ENCODE measurements around the gene VIPR2. TPM values are rescaled to one million over a fixed set of nuclear protein-coding genes. Genes with fewer than 3 reads are reported as not detected.

Gene VIPR2
- total and polyA plus RNA-seq, 8 donors: 0.28 to 0.80 (median 0.44) TPM

DNA sequence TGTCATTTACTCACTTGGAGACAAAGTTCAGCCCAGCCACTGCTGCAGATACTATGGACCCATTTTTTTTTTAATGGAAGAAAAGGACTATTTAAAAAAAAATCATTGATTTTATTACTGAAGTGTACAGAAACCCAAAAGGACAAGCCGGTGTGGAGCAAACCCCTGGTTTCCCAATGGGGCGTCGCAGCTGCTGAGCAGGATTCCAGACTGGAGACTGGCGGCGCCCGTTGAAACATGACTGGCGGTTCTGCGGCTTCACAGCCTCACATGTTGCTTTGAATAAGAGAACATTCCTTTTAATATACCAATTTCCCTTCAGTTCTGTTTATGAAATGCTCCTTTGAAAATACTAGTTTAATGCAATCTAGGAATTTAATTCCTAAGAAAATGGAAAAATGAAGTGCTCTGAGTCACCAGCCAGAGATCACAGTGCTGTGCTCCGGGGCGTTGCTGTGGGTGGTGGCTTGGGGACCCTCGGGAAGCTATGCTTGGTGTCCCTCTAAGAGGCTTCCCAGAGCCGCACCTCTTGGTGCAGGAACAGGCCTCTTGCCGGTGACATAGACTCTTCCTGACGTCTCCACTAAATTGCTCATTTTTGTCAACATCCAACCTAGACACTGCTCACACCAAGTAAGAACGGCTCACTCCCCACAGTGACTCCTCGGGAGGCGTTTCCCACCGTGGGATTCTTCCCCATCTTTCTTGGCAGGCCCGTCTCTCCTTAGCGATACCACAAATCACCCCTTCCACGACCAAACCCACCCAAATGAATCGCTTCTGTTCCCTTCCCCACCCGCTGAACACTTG lies 12.0 kb upstream of the VIPR2 start:
- intact Hi-C loops (cut with DNase I): no loop called here
- Histone ChIP-seq H3K27ac (no peak overlapping the region), H3K4me3 (no peak overlapping the region), H3K36me3 (no peaks in the 10 kb centered on the region), H3K4me1 (no peaks in the 10 kb centered on the region), H3K9me3 (no peaks in the 10 kb centered on the region), H3K27me3 (no peaks in the 10 kb centered on the region)
- no peak for DNase-seq
- no peak for ATAC-seq
- TF ChIP-seq, protein P1, sequence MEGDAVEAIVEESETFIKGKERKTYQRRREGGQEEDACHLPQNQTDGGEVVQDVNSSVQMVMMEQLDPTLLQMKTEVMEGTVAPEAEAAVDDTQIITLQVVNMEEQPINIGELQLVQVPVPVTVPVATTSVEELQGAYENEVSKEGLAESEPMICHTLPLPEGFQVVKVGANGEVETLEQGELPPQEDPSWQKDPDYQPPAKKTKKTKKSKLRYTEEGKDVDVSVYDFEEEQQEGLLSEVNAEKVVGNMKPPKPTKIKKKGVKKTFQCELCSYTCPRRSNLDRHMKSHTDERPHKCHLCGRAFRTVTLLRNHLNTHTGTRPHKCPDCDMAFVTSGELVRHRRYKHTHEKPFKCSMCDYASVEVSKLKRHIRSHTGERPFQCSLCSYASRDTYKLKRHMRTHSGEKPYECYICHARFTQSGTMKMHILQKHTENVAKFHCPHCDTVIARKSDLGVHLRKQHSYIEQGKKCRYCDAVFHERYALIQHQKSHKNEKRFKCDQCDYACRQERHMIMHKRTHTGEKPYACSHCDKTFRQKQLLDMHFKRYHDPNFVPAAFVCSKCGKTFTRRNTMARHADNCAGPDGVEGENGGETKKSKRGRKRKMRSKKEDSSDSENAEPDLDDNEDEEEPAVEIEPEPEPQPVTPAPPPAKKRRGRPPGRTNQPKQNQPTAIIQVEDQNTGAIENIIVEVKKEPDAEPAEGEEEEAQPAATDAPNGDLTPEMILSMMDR (IDR thresholded peaks at IDR 0.05): no peak

DNA sequence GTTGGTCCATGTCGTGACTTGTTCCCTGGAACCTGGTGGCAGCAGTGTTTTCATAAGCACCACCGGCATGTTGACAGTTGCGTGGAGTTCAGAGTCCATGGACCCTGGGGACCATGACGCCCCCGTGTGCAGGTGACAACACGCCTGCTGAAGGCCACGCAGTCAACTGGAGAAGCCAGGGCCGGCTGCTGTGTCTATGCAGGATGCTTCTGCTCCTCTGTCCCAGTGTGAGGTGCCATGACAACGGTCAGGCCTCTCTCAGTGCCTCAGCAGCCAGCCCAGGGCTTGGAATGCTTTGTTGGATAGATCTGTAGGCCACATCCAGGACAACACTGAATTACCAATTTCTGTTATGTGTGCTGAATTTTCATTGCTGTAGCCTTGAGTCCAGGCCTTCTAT lies 10.7 kb upstream of the VIPR2 start:
- no peaks in the 10 kb centered on the region for H3K9me3 ChIP-seq
- H3K4me3 ChIP-seq: no peak overlapping the region
- ATAC-seq: no peak
- H3K4me1 ChIP-seq: no peaks in the 10 kb centered on the region
- no peaks in the 10 kb centered on the region for H3K27me3 ChIP-seq
- no peaks in the 10 kb centered on the region for H3K36me3 ChIP-seq
- DNase-seq: no peak
- no peak overlapping the region for H3K27ac ChIP-seq
- intact Hi-C loops (cut with DNase I): no loop called here
- TF ChIP-seq, protein P1 (IDR thresholded peaks at IDR 0.05): no peak

DNA sequence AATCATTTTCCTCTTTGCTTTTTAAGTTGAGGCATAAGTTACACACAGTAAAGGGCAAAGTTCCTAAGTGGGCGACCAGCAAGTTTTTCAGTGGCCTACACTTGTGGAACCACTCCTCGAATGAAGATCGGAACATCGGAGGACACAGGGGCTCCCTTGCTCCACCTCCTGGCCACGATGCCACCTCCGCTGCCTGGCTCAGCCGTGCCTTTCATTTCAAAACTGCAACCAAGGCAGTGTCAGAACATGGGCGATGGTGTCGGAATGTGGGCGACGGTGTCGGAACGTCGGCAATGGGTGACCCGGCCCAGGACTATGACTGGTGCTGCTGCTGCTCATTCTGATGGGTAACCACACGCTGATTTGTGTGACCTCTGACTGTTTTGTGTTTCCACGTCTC lies 9.6 kb upstream of the VIPR2 start:
- intact Hi-C loops (cut with DNase I): no loop called here
- Histone ChIP-seq H3K4me1 (no peaks in the 10 kb centered on the region), H3K27me3 (peaks cover 0 to 7% of the 10 kb centered on the region in 2 donors), H3K4me3 (no peak overlapping the region), H3K36me3 (no peaks in the 10 kb centered on the region), H3K9me3 (no peaks in the 10 kb centered on the region), H3K27ac (no peak overlapping the region)
- no peak for ATAC-seq
- DNase-seq: no peak
- TF ChIP-seq, protein P1 (IDR thresholded peaks at IDR 0.05): no peak

DNA sequence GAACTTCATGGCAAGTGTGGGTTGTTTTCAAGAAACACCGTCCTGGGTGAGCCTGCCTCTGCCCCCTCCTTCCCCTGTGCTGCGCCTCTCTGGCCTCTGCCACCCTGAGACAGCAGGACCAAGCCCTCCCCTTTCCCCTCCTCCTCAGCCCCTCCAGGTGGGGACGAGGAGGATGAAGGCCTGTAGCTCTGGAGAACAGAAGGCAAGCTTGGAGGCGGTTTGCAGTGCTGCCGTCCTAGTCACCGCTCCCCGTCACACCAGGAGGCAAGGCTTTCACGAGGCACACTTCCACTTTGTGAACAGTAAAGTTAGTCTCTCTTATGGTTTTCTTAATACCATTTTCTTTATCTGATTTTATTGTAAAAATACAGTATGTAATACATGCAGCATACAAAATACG lies 8.8 kb upstream of the VIPR2 start:
- Histone ChIP-seq H3K27ac (no peak overlapping the region), H3K4me1 (no peaks in the 10 kb centered on the region), H3K4me3 (no peak overlapping the region), H3K36me3 (no peaks in the 10 kb centered on the region), H3K9me3 (no peaks in the 10 kb centered on the region), H3K27me3 (peaks cover 0 to 7% of the 10 kb centered on the region in 2 donors)
- TF ChIP-seq, protein P1 (IDR thresholded peaks at IDR 0.05): no peak
- DNase-seq (no peak), ATAC-seq (no peak)
- intact Hi-C loops (cut with DNase I): no loop called here

DNA sequence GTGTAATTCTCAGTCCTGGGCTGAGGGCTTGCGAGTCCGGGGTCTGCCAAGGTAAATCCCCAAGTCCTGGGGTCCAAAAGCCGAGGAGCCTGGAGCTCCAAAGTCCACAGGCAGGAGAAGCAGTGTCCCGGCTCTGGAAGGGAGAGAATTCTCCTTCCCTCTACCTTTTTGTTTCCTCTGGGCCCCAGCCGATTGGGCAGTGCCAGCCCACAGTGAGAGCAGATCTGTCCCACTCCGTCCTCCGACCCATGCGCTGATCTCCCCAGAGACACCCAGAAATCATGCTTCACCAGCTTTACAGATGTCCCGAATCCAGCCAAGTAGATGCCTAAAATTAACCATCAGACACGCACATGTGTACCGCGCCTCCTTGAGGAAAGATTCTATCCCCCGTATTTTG lies 8.1 kb upstream of the VIPR2 start:
- H3K4me3 ChIP-seq: no peak overlapping the region
- no peak overlapping the region for H3K27ac ChIP-seq
- no peaks in the 10 kb centered on the region for H3K9me3 ChIP-seq
- intact Hi-C loops (cut with DNase I): no loop called here
- TF ChIP-seq, protein P1 (IDR thresholded peaks at IDR 0.05): no peak
- DNase-seq: no peak
- no peaks in the 10 kb centered on the region for H3K36me3 ChIP-seq
- H3K4me1 ChIP-seq: no peaks in the 10 kb centered on the region
- ATAC-seq: no peak
- H3K27me3 ChIP-seq: peaks cover 0 to 7% of the 10 kb centered on the region in 2 donors
